DMS53 treated with DMSO at 0.1 percent for 48 hours (cell line): Measurements from ENCODE around the gene ACTR3C.
"Not testable (repeated sequence)": the region's sequence is repeated elsewhere in the genome, so short reads cannot be mapped to it uniquely, and the experiment has no call there.

Experiments used
- DNase-seq: peaks from one replicate; lab custom pipeline; 2025; ENCODE audit not compliant: unreplicated experiment; lab: John Stamatoyannopoulos, UW

ACTR3C gene

DNA sequence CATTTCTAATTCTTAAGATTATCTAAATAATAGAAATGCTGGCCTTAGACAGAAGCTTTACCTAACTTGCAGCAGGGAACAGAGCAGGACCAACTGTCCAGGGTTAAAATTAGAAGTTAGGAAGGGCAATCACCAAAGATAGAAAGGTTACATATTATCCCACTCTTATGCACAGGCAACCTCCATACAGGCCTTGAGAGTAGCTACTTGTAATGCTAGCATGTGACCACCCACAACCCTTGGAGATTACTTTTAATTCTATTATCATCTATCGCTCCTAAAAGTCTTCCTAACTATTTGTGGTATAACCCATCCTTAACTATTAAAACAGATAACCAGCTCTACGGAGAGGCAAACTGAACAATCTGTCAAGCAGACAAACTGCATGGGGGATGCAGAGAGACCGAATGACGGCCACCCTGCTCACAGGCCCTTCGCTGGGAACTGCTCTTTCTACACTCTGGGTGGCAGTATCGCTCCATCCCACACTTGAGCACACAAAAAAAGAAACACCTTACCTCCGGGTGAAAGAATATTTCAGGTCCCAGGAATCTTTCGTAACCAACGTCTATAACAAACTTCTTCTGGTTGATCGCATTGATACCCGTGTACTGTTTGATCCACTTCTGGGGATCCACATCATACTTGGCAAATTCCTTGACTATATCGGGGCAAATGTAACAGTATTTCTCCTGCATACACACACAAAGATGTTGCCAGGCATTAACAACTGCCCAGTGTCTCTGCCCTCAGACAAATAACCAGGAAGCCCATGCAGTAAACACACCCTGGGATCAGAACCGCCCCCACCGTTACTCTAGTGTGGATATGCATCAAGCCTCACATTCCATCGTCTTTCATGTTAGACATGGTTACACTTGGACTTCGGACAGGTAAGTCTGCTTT is 37.2 kb downstream of the ACTR3C start:
- not testable (repeated sequence) for DNase-seq

DNA sequence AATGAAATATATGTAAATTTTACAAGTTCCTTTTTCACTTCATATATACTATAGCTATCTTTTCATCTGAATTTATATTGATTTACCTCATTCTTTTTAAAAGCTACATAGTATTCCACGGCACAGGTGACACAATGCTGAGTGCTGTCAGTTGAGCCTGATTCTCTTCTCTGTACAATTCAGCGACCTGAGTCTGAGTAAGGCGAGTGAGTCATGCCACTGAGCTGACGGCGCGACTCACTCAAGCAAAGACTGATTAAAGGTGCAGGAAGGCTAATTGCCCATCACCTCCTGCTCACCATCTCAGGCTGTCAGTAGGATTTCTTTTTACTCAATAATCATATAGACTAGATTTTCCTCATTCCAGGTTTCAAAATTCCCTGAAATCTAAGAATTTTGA is 39.7 kb downstream of the ACTR3C start:
- not testable (repeated sequence) for DNase-seq

DNA sequence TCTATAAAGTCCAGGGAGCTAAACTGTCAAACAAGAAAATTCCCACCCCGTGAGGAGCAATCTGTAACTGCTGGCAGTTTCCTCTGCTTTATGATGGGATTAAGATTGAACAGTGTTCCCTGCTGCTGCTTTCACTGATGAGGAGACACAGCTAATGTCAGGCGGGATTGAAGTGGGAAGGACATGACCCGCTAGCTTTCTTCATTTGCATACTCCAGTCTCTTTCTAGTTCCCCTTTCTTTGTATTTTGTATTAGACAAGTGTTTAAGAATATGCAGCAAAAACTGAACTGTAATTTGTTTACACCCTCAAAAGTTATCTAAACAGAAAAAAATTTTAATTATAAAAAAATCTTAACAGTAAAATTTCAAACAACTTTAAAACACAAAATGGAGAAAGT is 40.2 kb downstream of the ACTR3C start:
- not testable (repeated sequence) for DNase-seq

DNA sequence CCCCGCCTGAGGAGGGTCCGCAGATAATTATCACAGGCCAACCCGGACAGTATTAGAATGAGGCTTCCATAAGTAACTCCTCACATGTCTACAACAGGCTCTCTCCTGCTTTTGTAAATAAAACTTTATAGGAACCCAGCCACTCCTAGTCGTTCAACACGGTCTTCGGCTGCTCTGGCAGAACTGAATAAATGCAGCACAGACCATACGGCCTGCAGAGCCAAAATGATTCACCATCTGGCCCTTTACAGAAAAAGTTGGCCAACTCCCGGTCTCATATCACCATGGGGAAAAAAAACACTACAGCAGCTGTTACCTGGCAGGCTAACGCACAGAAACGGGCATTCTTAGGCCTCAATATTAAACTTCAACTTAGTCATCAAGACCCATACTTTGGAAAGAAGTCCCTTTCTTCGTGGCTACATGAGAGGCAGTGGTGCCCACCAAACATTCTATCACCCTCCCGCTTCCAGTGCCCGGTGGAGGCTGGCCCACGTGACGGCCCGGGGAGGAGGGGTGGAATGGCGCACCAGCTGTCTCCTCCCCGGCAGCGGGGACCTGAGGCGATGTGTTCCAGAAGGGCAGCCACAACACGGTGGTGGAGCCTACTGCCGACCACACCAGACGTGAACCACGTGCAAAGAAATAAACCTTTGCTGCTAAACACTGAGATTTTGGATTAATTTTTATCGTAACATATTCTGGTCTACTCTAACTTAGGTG is 41.5 kb downstream of the ACTR3C start:
- not testable (repeated sequence) for DNase-seq

DNA sequence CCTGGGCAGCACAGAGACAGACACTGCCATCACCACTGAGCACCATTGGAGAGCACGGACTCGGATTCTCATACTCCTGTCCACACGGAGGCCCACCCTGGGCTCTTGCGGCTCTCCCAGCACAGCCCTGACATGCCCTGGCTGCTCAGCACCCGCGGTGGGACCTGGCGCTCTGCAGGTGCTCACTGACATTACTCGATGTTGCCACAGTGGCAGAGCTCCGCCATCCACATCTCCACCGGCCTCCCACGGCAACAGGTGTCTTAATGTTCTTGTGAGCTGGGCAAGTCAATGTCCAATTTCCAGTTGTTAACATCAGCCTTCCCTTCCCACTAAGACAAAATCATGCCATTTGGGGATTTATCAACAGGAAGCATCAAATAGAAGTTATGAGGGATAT is 45.0 kb downstream of the ACTR3C start:
- not testable (repeated sequence) for DNase-seq

DNA sequence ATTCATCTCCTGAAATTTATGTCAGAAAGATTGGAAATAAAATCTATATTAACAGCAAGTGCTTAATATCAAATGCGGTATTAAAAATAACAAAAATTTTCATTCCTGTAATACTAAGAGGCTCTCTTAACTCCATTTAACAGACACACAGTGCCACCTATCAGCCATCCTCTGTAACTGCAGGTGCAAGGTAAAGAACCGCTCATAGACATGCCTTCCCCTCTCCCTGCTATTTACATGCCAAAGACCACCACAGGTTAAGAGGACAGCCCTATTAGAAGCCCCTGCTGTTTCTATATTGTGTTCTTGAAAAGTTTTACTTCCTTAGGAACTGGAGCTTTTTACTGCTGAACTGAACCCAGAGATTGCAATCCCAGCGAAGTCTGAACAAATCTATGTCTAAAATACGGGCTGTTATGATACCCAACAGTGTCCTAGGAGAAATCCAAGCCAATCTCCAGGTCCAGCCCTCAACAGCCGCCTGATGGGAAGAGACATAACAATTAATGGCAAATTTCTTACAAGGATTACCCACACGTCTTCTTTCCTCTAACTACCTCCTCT is 47.1 kb downstream of the ACTR3C start:
- peak; percentile 14 for DNase-seq

DNA sequence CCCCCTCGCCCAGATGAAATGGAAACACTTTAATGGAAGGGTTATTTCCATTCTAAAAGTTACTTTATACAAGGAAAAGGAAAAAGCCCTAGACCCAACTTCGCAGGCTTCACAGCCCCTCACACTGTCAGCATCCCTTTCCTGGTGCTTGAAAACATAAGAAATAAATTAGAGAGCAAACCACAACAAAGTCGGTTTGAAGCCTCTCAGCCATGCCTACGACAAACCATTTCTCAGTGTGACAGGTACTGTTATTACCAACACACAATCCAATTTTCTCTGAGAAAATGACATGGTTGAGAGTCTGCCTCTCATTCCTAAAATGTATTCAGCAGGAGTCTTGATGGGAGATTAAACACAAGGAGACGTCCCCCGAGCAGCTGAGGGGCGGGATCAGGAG is 51.4 kb downstream of the ACTR3C start:
- DNase-seq, result not testable (repeated sequence)

DNA sequence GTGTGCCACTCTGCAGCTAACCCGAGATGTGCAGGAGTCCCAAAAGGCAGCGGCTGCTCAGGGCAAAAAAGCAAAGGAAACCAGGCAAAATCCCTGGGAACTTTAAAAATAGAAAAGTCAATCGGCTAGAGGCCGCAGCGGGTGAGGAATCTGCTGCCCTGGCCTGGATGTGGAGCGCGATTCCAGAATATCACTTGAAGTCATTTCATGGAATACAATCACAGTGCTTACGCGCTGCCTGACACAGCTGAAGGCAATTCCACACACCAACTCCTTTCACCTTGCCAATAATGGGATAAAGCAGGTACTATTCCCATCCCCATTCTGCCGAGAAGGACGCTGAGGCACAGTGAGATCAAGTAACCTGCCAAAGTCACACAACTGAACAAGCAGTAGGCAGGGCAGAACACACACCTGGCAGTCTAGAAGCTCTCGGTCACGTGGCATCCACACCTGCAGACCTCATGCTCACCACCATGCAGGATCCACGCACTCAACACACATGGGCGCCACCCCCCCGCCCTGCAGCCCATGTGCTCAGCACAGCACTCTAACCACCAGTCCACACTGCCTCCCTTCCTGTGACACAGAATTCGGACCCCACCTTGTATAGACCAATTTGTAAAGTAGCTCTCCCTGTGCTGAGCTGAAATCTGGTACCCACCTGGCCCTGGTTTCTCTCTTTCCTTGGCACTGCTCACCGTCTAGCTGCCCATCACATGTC is 53.1 kb downstream of the ACTR3C start:
- not testable (repeated sequence) for DNase-seq

DNA sequence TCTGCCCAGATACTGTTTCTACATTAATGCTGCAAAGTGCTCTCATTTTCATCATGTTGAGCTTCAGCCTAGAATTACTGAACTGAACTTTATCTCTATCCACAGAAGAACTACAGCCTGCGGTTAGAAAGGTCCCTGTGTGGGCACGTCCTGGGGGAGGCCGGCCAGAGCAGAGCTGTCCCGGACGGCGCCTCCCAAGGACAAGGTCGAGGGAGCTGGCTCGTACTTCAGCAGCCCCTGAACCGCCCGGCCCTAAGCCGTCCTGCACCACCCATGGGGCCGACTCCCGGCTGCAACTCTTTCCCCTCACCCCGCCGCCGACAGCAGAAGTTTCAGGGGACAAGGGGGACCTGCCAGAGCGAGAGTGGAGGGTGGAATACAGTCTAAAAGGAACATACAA is 54.5 kb downstream of the ACTR3C start:
- not testable (repeated sequence) for DNase-seq

DNA sequence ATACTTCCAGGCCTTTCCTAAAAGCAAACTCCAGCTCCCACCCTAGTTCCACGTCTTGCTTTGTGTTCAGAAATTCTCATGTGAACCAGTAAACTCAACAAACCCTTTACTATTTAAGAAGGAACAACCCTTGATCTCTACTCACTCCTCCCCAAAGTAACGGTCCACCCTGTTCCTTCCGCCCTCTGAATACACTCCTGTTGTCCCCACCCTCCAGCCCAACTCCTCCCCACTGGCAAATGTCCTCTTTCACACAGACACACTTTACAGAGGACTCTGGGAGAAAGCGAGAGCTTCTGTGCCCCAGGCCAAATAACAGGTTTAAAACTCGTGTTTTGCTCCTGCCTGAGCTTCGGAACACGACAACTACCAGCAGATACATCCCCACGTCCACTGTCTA is 55.1 kb downstream of the ACTR3C start:
- DNase-seq, result not testable (repeated sequence)

DNA sequence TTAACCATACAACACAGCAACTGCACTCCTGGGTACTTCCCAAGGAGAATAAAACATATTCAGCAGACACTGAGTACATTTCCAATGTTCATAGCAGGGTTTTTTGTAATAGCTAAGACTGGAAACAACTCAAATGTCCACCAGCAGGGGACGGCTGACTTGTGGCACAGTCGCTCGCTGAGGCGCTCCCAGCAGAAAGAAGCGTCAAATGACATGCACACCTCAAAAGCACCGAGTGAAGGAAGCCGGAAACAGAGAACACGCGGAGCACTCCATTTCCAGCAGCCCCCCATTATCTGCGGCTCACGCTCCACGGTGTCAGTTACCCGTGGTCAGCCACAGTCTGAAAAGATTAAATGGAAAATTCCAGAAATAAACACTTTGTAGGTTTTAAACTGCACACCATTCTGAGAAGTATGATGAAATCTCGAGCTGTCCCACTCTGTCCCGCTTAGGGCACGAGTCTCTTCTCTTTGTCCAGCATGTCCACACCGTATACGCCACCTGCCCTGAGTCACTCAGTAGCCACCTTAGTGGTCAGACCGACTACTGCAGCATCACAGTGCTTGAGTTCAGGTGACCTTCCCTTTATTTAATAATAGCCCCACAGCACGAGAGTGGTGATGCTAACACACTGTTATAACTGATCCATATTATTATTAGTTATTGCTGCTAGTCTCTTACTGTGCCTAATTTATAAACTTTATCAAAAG is 56.2 kb downstream of the ACTR3C start:
- not testable (repeated sequence) for DNase-seq

DNA sequence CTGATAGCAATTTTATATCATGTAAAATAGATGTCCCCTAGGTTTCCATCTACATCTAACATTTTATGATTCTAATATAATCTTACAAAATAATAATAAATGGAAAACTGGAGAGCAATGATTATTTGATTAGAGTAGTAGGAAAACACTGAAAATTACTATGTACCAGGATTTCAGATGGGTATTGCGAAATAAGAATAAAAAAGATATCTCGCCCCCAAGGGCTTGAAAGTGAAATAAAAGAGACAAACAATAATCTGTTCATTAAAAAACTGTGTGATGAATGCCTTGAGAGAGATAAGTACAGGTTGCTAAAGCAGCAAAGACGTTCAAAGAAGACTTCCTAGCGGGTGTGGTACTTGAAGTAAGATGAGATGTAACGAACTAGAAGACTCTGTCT is 60.7 kb downstream of the ACTR3C start:
- not testable (repeated sequence) for DNase-seq

DNA sequence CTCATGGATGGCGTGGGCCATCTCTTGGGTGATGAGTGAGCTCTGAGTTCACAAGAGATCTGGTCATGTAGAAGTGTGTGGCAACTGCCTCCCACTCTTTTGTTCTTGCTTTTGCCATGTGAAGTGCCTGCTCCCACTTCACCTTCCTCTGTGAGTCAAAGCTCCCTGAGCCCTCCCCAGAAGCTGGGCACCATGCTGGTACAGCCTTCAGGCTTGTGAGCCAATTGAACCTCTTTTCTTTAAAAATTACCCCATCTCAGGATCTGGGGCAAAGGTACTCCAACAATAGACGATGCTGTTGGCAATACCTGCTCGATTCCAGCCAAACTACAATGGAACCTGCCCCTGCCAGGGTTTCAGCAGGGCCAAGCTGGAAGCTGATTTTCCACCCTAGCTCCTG is 75.6 kb downstream of the ACTR3C start:
- not testable (repeated sequence) for DNase-seq

DNA sequence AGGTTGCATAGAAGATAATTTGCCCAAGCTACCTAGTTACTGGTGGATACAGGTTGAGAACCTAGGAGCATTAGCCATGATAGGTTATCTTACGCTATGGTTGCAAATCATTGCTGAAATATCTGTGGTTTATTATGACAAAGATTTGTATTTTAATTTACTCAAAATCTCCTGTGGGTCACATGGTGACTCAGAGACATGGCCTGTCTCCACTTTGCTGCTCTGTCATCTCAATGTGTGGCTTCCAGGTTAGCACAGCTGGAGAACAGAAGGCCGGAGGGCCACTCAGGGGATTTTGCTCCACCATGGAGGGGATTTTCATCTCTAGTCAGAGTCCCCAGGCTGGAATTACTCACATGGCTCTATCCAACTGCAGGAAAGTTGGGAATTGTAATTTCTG is 78.1 kb downstream of the ACTR3C start:
- not testable (repeated sequence) for DNase-seq

DNA sequence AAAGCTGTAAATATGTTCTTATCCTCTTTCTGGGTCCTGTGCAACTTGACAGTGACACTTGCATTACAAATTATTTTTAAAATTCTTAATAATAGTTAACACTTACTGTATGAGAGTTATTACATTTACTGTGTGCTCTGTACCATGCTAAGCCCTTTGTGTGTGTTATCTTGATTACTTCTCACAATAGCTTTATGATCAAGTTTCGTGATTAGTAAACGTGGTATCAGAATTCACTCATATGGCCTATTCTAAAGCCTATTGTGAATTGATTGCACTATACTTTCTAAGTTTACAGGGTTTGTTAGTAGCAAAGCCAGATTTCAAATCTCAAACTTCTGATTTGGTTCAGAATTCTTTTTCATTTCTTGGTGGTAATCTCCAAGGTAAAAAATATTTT is 80.4 kb downstream of the ACTR3C start:
- DNase-seq, result not testable (repeated sequence)

DNA sequence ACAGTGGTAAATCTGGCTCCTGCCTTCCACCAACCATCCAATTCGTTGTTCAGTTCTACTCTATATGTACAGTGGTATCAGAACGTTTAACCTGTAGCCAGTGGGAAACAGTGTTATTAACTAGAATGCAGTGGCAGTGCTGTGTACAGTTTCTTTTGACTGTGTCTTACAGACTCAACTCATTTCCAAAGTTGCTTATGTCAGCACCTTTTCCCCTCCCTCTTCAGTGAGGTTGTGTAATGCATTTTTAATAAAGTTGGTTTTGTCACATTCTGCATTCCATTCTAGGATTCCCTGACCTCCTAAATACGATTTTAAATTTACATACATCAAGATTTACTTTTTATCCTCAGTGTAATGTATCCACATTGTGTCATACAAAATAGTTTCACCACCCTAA is 97.9 kb downstream of the ACTR3C start:
- DNase-seq, result not testable (repeated sequence)

DNA sequence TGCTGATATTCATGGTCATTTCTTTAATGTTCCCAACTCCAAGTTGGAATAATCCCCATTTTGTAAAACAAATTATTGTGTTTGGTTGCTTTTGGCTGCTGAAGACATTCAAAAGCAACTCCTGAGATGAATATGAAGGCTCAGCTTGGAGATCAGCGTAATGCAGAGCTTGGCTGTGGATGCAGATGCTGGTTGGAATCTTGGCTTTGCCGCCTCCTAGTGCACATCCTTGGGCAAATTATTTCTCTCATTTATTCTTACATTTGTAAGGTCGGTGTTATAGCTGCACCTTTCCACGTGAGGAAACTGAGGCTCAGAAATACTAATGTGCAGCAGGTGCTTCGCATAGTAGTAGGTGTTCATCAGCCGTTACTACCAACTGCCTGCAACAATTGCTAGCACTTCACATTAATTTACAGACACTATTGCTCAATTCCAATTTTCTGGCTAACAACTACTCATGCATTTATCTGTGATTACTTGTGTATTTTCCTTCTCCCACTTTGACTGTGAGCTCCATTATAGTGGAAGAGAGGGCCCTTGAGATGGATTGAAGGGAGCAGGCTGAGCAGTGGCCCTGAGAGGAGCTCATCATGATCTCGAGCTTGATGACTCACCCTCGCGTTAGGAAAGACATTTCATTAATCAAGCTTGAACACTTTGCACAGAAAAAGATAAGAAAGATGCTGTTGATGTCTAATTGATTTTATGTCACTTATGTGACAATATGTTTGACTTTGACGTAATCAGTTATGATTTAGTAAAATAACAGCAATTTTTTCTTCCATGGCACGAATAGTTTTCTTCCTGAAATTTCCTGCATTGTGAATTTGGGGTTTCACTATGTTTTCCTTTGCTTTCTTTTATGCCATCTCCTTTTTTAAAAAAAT is 101.0 kb downstream of the ACTR3C start:
- peak; percentile 3 for DNase-seq

DNA sequence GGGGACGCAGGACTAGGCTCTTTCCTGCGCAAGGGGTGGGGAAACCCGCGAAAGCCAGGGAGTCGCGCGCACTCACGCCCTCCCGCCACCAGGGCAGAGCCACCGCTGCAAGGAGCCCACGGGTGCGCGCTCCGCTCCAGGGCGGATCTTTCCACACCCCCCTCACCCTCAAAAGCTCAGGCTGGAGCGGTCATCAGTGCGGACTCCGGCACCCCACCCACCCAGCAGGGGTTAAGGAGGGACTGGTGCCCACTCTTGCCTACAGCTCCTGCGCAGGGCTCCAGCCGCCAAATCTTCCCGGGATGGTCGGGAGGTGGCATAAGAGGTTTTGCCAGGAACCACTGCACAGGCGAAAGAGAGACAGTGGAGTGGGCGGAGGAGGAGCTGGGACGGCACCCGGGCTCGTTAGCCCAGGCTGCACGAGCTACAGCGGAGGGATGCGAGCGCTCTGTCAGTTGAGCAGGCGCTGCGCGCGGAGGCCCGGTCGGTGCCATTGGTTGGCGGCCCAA is 102.6 kb downstream of the ACTR3C start:
- peak; percentile 18 for DNase-seq

DNA sequence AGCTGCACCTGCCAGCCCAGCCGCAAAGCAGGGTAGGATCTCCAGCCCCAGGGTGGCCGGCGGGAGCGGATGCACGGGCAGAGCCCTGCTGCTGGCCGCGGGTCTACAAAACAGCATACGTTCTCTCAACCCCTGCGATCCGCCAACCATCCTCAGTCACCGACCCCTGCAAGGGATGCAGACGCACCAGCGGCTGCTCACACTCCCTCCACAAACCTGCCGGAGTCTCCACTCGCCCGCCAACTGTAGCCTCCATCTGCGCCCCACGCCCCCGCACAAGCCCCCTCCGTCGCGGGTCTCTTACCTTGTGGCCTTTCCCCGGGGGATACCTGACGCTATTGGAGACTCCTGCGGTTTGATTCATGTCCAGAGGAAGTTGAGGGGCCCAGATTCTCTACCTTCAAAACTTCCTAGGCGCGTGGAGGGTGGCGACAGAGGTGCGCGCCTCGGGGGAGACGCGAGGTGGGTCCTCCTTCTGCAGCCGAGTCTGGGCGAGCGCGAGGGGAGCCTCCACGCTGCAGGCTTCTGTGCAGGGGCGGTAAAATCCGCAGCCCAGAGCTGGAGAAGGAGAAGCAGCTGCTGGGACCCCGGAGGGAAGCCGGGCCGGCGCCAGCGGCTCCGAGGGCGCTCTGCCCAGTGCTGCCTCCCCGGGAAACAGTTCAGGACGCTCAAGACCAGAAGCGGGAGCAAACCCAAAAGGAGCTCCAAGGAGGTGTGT is 103.2 kb downstream of the ACTR3C start:
- not testable (repeated sequence) for DNase-seq
